Heart left ventricle (tissue), 16 donors: ENCODE measurements around the gene PTN. TPM values are rescaled to one million over a fixed set of nuclear protein-coding genes. Genes with fewer than 3 reads are reported as not detected.

Experiments used
- ATAC-seq, 4 donors: fragments of 200-7000 bp; cut with Tn5 transposase; one replicate each; pipeline ENCODE4 v1.9.1; 2020 to 2022; ENCODE audit warnings: moderate library complexity in 4 of 4, mild to moderate bottlenecking in 3 of 4, moderate number of reproducible peaks in 1 of 4
- DNase-seq, 5 donors: peaks; one replicate each; pipeline ENCODE4 v3.0.0-alpha.2; 2020
- H3K27ac ChIP-seq, 12 donors: fragments of 200-600 bp; sonication (generic) in 4 of 12; one replicate each; pipeline versions ENCODE4 v1.5.0 to v1.8.0; 2016 to 2022; ENCODE audit warnings: mild to moderate bottlenecking in 2 of 12
- H3K27me3 ChIP-seq, 9 donors: fragments of 200-600 bp; sonication (generic) in 2 of 9; one replicate each; pipeline versions ENCODE4 v1.5.1 to v1.8.0; 2016 to 2022; ENCODE audit warnings: mild to moderate bottlenecking in 3 of 9
- H3K36me3 ChIP-seq, 9 donors: fragments of 200-600 bp; sonication (generic) in 2 of 9; one replicate each; pipeline versions ENCODE4 v1.5.0 to v1.8.0; 2018 to 2022; ENCODE audit warnings: mild to moderate bottlenecking in 2 of 9
- H3K4me1 ChIP-seq, 12 donors: fragments of 200-600 bp; sonication (generic) in 4 of 12; one replicate each; pipeline versions ENCODE4 v1.5.0 to v1.8.0; 2016 to 2022; ENCODE audit warnings: mild to moderate bottlenecking in 3 of 12
- H3K4me3 ChIP-seq, 12 donors: fragments of 200-600 bp; sonication (generic) in 4 of 12; one replicate each; pipeline versions ENCODE4 v1.5.0 to v1.8.0; 2017 to 2022; ENCODE audit warnings: mild to moderate bottlenecking in 9 of 12, moderate library complexity in 4 of 12
- H3K9me3 ChIP-seq, 12 donors: fragments of 200-600 bp; sonication (generic) in 4 of 12; one replicate each; pipeline versions ENCODE4 v1.5.0 to v1.8.0; 2016 to 2022; ENCODE audit warnings: mild to moderate bottlenecking in 1 of 12
- POLR2A ChIP-seq, 2 donors: fragments of 450-650 bp; IDR thresholded peaks; one replicate each; pipeline ENCODE4 v1.6.1; 2017; ENCODE audit warnings: antibody characterized with exemption in 2 of 2, mild to moderate bottlenecking in 2 of 2, moderate library complexity in 2 of 2
- WGBS, 4 donors: extraction: QIAGEN DNeasy Blood & Tissue Kit in 2 of 4; methylation state at CpG; one replicate each; pipeline versions ENCODE4 v1.1.5 to v1.1.7; 2013 to 2018; 5-methylcytosine and 5-hydroxymethylcytosine counted together
- intact Hi-C, 10 donors: fragments of 100-400 bp; cut with DNase I; formaldehyde crosslinking; loops; one replicate each; pipeline versions ENCODE4 v1.11.1 to v1.14.2; 2022
- polyA plus RNA-seq, 2 donors: library from polyadenylated mRNA; stranded (reverse); fragments of 200-250 nt; gene quantifications; one replicate each; pipeline ENCODE4 v1.2.3, GENCODE V29; 2013
- total RNA-seq, 9 donors: library from RNA; depleted of rRNA in 2 of 9; stranded (reverse); fragments of >200 nt in 2 of 9; fragmentation: NEBNext Ultra II Directional in 3 of 9; extraction: Animal tissue kit (Norgen Biotek cat#: 25700) in 3 of 9; gene quantifications; one replicate each; pipeline versions ENCODE4 v1.1.0 to v1.2.4, GENCODE V29; 2016 to 2023
- TF ChIP-seq, protein P1 (sequence below), 12 donors: fragments of 200-600 bp; sonication (generic) in 4 of 12; IDR thresholded peaks; one replicate each; pipeline versions ENCODE4 v1.5.0 to v1.8.0; 2018 to 2022; ENCODE audit warnings: antibody characterized with exemption in 12 of 12, mild to moderate bottlenecking in 5 of 12
- donor health status: ischemic (EF 13 %, LVEDD 7.1; RV severe dilation, severe dysfunction).
- donor health status: healthy with polysubstance abuse.
- donor health status: DM: no; HTN: yes; CAD: no.
- donor health status: DM: no; HTN: no; CAD: no.
- donor health status: ischemic (EF 25% LVEDD 6.9; RV normal size, moderate dysfunction).
- donor health status: ischemic (EF 25% LVEDD 5.7; RV mildly dilated, moderate dysfunction).
- donor health status: healthy.
- donor health status: DM: yes; HTN: yes; CAD: no.
- donor health status: ischemic (EF 35%, LVEDD 5.7; RV mildly dilated, moderate dysfunction).
- donor health status: nonischemic (EF 11% LVEDD 7.7; RV severe dilation, severe dysfunction).
- donor health status: DM: yes; HTN: yes; CAD: no.
- donor health status: PGD.
- donor health status: ischemic (EF 29% LVEDD 5.4; RV normal size, mild dysfunction).
- donor health status: nonischemic (EF 23%, LVEDD 6.1; RV moderate dilation, normal function).

PTN gene
- total and polyA plus RNA-seq, 11 donors = 3.6 to 23.2 (median 12.8) TPM

GRCh38 chr7:137245890-137246289, 97.6 kb downstream of the PTN start:
- ATAC-seq (no peak), DNase-seq (no peak)
- Histone ChIP-seq H3K4me1 (no peaks in the 10 kb centered on the region), H3K9me3 (no peaks in the 10 kb centered on the region), H3K4me3 (no peak overlapping the region), H3K27ac (no peak overlapping the region), H3K27me3 (no peaks in the 10 kb centered on the region), H3K36me3 (peaks cover 0 to 15% (median 0%) of the 10 kb centered on the region in 9 donors)
- intact Hi-C loops = no loop called here
- 92 to 95% (median 93%) methylated on average over 2 of the region's 2 CpGs for WGBS, 4 donors
- TF ChIP-seq POLR2A (IDR thresholded peaks at IDR 0.05) = no peak
- TF ChIP-seq, protein P1, sequence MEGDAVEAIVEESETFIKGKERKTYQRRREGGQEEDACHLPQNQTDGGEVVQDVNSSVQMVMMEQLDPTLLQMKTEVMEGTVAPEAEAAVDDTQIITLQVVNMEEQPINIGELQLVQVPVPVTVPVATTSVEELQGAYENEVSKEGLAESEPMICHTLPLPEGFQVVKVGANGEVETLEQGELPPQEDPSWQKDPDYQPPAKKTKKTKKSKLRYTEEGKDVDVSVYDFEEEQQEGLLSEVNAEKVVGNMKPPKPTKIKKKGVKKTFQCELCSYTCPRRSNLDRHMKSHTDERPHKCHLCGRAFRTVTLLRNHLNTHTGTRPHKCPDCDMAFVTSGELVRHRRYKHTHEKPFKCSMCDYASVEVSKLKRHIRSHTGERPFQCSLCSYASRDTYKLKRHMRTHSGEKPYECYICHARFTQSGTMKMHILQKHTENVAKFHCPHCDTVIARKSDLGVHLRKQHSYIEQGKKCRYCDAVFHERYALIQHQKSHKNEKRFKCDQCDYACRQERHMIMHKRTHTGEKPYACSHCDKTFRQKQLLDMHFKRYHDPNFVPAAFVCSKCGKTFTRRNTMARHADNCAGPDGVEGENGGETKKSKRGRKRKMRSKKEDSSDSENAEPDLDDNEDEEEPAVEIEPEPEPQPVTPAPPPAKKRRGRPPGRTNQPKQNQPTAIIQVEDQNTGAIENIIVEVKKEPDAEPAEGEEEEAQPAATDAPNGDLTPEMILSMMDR (IDR thresholded peaks at IDR 0.05) = no peak

- 85 to 94% (median 92%) methylated on average over 4 of the region's 4 CpGs for WGBS, 4 donors
- no peaks in the 10 kb centered on the region for H3K27me3 ChIP-seq
- intact Hi-C loops = no loop called here
- no peaks in the 10 kb centered on the region for H3K9me3 ChIP-seq
- DNase-seq (no peak), ATAC-seq (no peak)
- no peaks in the 10 kb centered on the region for H3K4me1 ChIP-seq
- H3K27ac ChIP-seq = no peak overlapping the region
- H3K4me3 ChIP-seq = no peak overlapping the region
- TF ChIP-seq, protein P1 (IDR thresholded peaks at IDR 0.05) = no peak
- TF ChIP-seq POLR2A (IDR thresholded peaks at IDR 0.05) = no peak
- peaks cover 0 to 9% (median 0%) of the 10 kb centered on the region in 9 donors for H3K36me3 ChIP-seq
These were observed 98.3 kb downstream of the PTN start for GRCh38 chr7:137245186-137245585.

GRCh38 chr7:137243741-137244140, 99.8 kb downstream of the PTN start:
- intact Hi-C loops = no loop called here
- H3K9me3 ChIP-seq = no peaks in the 10 kb centered on the region
- ATAC-seq (no peak), DNase-seq (no peak)
- 80 to 87% (median 84%) methylated on average over 8 of the region's 8 CpGs for WGBS, 4 donors
- no peaks in the 10 kb centered on the region for H3K27me3 ChIP-seq
- no peak for TF ChIP-seq POLR2A (IDR thresholded peaks at IDR 0.05)
- TF ChIP-seq, protein P1 (IDR thresholded peaks at IDR 0.05) = no peak
- H3K4me1 ChIP-seq = no peaks in the 10 kb centered on the region
- peaks cover 0 to 6% (median 0%) of the 10 kb centered on the region in 9 donors for H3K36me3 ChIP-seq
- no peak overlapping the region for H3K27ac ChIP-seq
- no peak overlapping the region for H3K4me3 ChIP-seq

- intact Hi-C loops = no loop called here
- no peak for ATAC-seq
- no peaks in the 10 kb centered on the region for H3K9me3 ChIP-seq
- H3K4me3 ChIP-seq = no peak overlapping the region
- WGBS, 4 donors = 86 to 90% (median 89%) methylated on average over 3 to 7 of the region's 7 CpGs
- no peak for TF ChIP-seq POLR2A (IDR thresholded peaks at IDR 0.05)
- TF ChIP-seq, protein P1 (IDR thresholded peaks at IDR 0.05) = no peak
- no peaks in the 10 kb centered on the region for H3K4me1 ChIP-seq
- no peak overlapping the region for H3K27ac ChIP-seq
- H3K27me3 ChIP-seq = no peaks in the 10 kb centered on the region
- no peak for DNase-seq
- H3K36me3 ChIP-seq = peaks cover 0 to 6% (median 0%) of the 10 kb centered on the region in 9 donors
These were observed 100.9 kb downstream of the PTN start for GRCh38 chr7:137242616-137243015.
